ENCODE measurements around the gene CRTAC1.

Gene CRTAC1

GRCh38 chr10:97964748-97965147, 65.7 kb downstream of the CRTAC1 start:
- no peak for DNase-seq

DNA sequence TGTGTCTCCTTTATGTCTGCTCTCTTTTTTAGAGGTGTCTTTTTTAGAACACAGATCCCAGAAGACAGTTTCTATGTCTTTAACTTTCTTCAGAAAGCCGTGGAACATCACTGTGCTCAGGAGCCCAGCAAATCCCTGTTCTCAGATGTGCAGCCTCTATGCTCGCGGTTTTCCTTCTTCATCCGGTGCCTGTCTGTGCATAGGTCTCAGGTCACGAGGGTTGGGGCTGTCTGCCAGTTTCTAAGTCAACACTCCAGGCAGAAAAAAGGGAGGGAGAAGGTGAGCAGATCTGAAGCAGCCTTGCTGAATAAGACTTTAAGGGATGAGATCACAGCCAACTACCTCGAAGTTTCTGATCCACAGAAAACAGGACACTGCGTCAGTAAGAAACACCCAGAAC, 68.5 kb downstream of the CRTAC1 start:
- no peak for DNase-seq

DNA sequence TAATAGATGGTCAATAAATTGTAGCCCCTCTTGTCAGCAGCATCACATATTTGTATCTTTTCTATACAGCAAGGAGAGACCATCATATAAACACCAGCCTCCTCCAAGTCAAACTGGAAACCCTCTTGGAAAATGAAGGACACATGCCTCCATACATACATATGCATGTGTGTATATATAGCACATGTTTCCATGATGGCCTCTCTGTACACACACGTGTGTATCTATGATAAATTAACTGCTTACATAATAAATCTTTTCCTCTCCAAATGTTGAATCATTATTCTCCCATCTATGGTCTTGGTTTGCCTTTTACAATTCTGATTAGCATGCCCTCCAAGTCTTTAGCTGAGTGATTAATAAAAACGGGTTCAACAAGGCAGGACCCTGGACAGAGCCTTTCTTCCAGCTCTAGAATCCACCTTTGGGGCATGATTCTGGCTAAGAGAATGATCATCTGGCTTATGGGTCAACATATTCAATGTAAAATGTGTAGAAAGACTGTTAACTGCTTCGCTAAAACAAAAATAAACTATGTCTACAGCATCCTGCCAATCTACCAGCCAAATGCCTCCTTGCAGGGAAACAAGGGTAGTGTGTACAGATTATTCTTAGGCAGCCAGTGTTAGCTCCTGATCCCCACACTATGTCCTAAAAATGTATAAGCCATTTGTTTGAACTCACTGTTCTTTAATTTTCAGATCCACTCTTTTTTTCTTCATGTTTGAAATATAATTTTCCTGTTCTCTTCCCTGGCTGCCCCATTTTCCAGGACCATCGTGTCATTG, 70.0 kb downstream of the CRTAC1 start:
- no peak for DNase-seq

DNA sequence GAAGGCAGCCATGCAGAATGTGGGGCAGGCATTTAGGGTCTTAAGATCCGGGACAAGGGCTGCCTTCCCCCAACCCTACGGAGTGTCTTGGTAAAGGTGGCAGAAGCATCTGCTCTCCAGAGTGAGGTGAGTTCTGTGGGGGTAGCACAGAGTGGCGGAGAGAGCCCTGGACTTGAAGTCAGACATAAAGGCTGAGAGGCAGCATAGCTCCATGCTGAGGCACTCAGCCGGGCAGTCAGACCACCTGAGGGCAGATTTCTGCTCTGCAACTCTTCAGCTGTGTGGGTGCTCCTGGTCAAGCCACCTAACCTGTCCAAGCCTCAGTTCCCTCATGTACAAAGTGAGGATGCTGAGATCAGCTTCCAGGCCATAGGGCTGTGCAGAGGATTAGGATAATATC, 81.0 kb downstream of the CRTAC1 start:
- DNase-seq, result no peak

DNA sequence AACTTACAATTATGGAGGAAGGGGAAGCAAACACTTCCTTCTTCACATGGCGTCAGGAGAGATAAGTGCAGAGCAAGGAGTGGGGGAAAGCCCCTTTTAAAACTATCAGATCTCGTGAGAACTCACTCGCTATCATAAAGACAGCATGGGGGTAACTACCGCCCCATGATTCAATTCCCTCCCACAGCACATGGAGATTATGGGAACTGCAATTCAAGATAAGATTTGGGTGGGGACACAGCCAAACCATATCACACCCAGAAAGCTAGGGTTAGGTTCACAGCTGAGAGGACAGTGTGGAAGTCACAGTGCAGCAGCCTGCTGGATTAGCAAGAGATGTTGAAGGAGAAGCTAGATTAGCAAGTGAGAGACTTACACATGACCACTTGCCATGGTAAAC, 81.6 kb downstream of the CRTAC1 start:
- no peak for DNase-seq

DNA sequence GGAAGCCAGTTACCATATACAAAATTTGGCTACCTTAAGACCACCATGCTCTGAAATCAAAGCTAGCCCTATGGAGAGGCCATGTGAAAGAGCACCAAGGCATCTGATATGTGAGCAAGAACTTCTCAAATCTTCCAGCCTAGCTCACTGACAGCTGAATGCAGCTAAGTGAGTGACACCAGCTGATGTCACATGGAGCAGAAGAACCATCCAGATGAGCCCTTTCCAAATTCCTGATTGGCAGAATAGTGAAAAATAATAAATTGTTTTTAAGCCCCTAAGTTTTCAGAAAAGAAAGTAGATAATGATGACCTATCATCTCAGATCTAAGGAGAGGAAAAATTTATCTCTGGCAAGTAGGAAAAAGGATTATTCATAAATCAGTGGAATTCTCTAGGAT, 85.6 kb downstream of the CRTAC1 start:
- no peak for DNase-seq

- DNase-seq, result no peak
Measured at GRCh38 chr10:97943294-97943693, 87.1 kb downstream of the CRTAC1 start.

DNA sequence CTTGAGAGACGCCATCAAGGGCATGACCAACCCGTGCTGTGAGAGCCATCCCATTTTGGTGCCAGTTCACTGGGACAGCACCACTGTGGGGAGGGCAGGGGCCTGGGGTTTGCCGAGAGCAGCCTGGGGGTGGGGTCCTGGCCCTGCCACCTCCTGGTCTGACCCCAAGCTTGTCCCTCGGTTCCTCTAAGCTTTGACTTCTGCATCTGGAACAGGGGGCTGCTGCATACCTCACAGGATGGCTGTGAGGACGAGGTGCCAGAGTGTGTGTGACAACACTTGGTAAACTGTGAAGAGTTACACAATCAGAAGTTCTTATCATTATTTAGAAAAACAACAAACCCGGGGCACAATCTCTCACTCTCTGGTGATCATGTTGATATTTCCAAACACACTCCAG, 89.9 kb downstream of the CRTAC1 start:
- DNase-seq, result no peak

DNA sequence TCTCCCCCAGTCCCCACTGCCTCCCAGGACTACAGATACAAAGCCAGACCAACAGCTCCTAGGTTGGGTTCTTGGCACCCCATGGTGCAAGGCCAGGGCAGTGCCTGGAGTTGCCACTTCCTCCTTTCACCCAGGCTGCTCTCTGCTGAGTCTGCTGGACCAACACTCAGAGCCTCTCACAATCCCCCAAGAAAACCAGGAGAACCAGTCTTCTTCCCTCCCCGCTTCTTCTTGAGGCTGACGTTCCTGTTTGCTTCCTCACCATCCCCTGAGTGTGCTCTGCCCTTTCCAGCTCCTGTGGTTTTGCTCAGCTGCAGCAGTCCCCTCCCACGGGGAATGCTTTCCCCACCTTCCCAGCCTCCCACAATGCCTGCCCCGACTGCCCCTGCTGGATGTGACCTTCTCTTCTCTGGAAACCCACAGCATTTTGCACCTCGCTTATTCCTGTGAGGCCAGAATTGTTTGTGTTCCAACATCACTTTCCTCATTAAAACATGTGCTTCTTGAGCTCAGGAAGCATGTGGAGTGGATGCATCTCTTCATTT, 90.9 kb downstream of the CRTAC1 start:
- DNase-seq, result no peak

- DNase-seq, result no peak
Measured at GRCh38 chr10:97937928-97938327, 92.5 kb downstream of the CRTAC1 start.

DNA sequence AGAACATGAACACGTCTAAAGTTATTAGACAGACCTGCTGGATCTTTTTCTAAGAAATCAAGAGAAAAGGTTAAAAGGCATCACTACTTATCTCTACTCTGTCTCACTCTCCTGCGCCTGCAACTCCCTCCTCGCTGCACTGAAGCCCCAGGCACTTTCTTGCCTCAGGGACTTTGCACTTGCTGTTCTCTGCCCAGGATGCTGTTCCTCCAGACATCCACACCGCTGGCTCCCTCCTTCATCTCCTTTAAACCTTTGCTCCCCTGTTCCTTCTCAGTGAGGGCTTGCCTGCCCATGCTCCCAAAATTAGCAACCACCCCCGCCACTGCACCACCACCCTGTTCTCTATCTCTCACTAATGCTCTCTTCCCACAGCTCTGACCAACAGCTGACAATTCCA, 93.4 kb downstream of the CRTAC1 start:
- DNase-seq, result no peak

- no peak for DNase-seq
Measured at GRCh38 chr10:97936126-97936525, 94.3 kb downstream of the CRTAC1 start.

DNA sequence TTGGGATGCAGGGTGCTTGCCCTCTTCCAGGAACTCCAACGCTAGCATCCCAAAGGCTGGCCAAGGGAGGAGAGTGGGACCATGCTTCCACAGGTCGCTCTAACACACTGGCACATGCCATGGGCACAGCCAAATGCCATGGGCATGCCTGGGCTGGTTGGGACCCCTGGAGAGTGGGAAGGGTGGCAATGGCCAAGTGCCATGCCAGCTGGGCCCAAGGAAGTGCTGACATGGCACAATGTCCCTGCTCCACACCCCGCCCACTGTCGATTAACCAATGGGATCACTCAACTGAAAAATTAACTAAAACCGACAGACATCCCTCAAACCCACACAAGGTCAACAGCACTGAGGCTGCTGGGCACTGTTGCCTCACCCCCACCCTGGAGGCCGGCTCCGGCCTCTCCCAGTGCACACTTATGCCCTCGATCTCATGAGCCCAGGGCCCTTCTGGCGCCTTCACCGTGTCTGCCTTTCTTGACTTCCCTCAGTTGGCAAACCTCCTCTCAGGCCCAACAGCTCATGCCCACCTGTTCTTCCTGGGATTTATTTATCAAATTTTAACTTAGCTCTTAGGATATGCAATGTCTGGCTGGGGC, 97.4 kb downstream of the CRTAC1 start:
- DNase-seq, result no peak

DNA sequence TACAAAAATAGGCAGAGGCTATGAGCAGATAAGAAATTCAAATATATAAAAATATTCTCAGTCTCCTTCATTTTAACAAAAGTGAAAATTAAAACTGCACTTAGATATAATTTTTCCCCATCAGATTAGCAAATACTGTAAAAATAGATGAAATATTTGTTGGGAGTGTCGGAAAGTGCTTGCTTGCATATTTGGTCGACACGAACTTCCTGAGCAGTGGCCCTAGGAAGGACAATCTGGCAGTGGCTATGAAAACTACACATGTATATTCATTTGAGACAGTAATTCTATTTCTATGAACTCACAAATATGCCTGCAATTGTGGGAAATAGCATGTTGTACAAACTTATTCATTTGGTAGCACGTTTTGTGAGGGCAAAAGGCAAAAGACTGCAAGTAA, 99.4 kb downstream of the CRTAC1 start:
- DNase-seq, result no peak

- DNase-seq, result no peak
Measured at GRCh38 chr10:97928897-97929296, 101.5 kb downstream of the CRTAC1 start.

DNA sequence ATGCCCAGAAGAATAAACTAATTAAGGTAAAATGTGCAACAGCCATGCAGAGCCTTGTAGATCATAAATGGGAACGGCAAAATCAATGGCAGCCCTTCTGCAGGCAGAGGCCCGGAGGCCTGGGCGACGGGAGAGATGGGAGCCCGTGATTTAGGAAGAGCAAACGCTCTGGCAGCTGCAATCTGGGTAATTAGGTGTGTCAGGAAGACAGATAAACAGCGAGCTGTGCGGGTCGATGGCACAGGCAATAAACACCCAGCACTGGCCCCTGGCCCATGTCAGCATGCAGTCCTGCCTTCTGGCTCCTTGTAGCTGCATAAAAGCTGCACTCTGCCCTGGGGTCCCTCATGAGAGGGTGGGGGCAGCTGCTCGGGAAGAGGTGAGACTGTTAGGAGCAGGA, 102.8 kb downstream of the CRTAC1 start:
- DNase-seq, result peak; percentile 3

GRCh38 chr10:97926055-97926454, 104.4 kb downstream of the CRTAC1 start:
- DNase-seq, result no peak

DNA sequence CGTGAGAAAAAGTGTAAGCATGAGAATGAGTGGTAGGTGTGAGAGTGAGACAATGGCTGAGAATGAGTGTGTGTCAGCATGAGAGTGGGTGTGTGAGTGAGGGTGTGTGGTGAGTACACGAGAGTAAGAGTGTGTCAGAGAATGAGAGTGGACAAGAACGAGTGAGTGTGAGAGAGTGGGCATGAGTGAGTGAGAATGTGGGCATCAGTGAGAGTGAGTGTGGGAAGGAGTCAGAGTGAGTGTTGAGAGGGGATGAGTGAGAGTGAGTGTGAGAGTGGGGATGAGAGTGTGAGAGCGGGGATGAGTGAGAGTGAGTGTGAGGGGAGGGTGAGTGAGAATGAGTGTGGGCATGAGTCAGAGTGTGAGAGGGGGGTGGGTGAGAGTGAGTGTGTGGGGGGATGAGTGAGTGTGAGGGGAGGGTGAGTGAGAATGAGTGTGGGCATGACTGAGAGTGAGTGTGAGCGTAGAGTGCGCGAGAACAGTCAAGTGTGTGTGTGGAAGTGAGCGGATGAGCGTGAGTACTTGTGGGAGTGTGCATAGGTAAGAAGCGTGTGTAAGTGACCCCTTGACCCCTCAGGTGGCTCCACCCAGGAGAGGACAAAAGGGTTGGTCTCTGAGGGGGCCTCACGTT, 105.0 kb downstream of the CRTAC1 start:
- no peak for DNase-seq

- DNase-seq, result no peak
Measured at GRCh38 chr10:97924678-97925077, 105.7 kb downstream of the CRTAC1 start.

GRCh38 chr10:97923476-97923875, 106.9 kb downstream of the CRTAC1 start:
- DNase-seq, result no peak

DNA sequence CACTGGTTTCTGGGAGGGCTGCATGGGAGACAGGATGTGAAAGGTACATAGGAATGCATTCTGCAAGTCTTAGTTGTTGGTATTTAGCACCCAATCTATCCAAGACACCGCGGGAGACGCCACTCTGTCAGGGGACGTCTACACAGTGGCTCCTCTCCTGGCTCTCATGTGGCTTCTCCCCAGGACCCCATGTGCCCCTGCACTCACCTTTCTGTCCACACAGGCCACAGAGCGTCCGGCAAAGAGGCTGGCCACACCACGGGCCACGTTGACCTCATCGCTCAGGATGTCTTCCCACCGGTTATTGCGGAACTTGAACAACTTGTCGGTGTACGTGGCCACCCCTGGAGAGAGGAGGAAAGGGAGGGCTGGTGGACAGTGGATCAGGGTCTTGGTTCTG, 107.4 kb downstream of the CRTAC1 start:
- DNase-seq, result no peak

DNA sequence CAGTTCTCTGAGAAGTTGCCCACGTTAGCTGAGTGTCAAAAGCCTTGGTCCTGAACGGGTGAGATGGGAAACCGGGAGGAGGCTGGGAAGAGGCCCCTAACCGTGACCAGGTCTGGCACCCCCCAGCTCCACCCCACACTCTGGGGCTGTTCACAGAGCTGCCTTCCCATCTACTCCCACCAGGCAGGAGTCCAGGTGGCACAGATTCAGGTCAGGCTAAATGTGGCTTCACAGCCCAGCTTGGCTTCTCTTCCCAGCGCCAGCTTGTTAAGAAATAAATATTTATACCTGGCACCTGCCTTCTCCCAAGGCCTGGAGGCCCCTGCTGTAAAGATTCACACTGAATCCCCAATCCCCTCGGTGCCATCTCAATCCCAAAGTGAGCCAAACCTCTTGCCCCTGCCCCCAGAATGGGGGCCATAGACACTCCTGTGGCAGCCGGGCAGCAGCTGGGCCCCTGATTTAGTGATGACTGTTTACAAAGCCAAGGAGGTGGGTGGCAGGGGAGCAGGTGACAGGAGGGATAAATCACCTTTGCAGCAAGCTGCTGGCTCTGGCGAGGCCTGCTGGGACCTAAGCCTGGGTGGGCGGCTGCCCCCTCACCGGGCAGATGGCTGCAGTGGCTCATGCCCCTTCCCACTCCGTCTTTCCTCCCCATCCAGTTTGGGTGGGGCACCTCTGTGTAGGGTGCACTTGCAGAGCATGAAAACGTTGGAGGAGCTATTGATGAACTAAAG, 108.2 kb downstream of the CRTAC1 start:
- DNase-seq, result peak; percentile 80

GRCh38 chr10:97921581-97922021, 108.8 kb downstream of the CRTAC1 start:
- DNase-seq, result peak; percentile 2

Measured in NCI-H2171 treated with DMSO at 0.1 percent for 48 hours (cell line).